ENCODE measurements around the gene CEP85. TPM values are rescaled to one million over a fixed set of nuclear protein-coding genes. Genes with fewer than 3 reads are reported as not detected.

Gene CEP85
- total RNA-seq, 1 experiment from 2014 or later = 38.6 TPM

DNA sequence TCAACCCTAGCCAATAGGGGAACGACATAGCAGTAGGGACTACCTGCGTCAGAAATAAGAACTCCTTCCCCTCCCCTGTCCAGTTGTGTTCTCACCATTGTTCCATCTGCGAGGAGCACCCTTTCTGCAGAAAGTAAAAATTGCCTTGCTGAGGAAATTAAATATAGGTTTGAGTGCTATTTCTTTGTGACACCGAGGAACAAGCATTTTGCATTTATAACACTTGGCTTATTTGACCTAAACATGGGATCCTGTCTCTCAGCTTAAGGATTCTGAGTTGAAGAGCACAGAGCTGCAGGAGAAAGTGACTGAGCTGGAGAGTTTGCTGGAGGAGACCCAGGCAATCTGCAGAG is 35.2 kb downstream of the CEP85 start:
- H3K4me3 Mint-ChIP-seq = no peak overlapping the region

More for the DNA sequence above, 35.2 kb downstream of the CEP85 start:
- Histone ChIP-seq H4K20me1 (ENCODE audit: control insufficient read depth, insufficient read depth, insufficient read length) (no peaks in the 10 kb centered on the region), H2BK20ac (ENCODE audit: low read depth, low read length, poor library complexity, severe bottlenecking) (no peak overlapping the region), H3K79me2 (ENCODE audit: insufficient read depth, low read length) (no peaks in the 10 kb centered on the region), H4K5ac (ENCODE audit: insufficient read length, low read depth, low read length) (no peak overlapping the region), H3K4me1 (ENCODE audit: insufficient read depth, low read length) (no peaks in the 10 kb centered on the region), H4K91ac (ENCODE audit: insufficient read length, low read depth, low read length) (no peak overlapping the region), H2BK12ac (ENCODE audit: insufficient read length, low read depth, low read length) (no peak overlapping the region), H3K9me3 (ENCODE audit: control insufficient read depth, low read depth, low read length) (peaks cover 6% of the 10 kb centered on the region), H2AFZ (ENCODE audit: low read length) (no peak overlapping the region), H2AK5ac (ENCODE audit: insufficient read length, low read length) (no peak overlapping the region), H3K79me1 (ENCODE audit: insufficient read depth, low read depth, low read length, poor library complexity, severe bottlenecking) (no peaks in the 10 kb centered on the region), H3K4ac (ENCODE audit: low read depth, low read length) (no peak overlapping the region), H2BK5ac (ENCODE audit: insufficient read length, low read length) (no peak overlapping the region), H2BK15ac (ENCODE audit: low read depth, low read length) (no peak overlapping the region), H3K27me3 (ENCODE audit: insufficient read depth, low read length) (no peaks in the 10 kb centered on the region), H3K9ac (ENCODE audit: extremely low read depth, insufficient read length, low read length) (no peak overlapping the region), H2BK120ac (ENCODE audit: low read depth, low read length, poor library complexity, severe bottlenecking) (no peak overlapping the region), H3K14ac (ENCODE audit: insufficient read depth, low read length) (no peak overlapping the region), H4K8ac (replicated peaks; ENCODE audit: insufficient read length, low read depth, low read length) (no peak overlapping the region), H3K56ac (ENCODE audit: insufficient read length, low read depth, low read length) (no peak overlapping the region), H3K27ac (ENCODE audit: insufficient read length, low read depth, low read length) (no peak overlapping the region), H3K23me2 (ENCODE audit: insufficient read length, low read depth, low read length, poor library complexity, severe bottlenecking) (no peaks in the 10 kb centered on the region), H3T11ph (ENCODE audit: low read length) (no peak overlapping the region), H3K18ac (ENCODE audit: insufficient read length, low read depth, low read length) (no peak overlapping the region), H3K4me2 (ENCODE audit: insufficient read depth, insufficient read length, low read length) (no peak overlapping the region), H3K23ac (ENCODE audit: insufficient read length, low read depth, low read length) (no peak overlapping the region)
- Mint-ChIP-seq H3K27ac (no peak overlapping the region), H3K36me3 (ENCODE audit: insufficient read depth in 1 of 3, low read depth in 3 of 3) (peaks cover 48 to 80% (median 79%) of the 10 kb centered on the region in 3 experiments), H3K27me3 (ENCODE audit: low read depth) (no peaks in the 10 kb centered on the region), H3K9me3 (peaks cover 0 to 7% of the 10 kb centered on the region in 2 experiments; a peak in 1 of 5 replicates), H3K4me1 (peaks cover under 1 to 1% of the 10 kb centered on the region in 2 experiments; a peak in 2 of 4 replicates)
- TF ChIP-seq, protein P1, sequence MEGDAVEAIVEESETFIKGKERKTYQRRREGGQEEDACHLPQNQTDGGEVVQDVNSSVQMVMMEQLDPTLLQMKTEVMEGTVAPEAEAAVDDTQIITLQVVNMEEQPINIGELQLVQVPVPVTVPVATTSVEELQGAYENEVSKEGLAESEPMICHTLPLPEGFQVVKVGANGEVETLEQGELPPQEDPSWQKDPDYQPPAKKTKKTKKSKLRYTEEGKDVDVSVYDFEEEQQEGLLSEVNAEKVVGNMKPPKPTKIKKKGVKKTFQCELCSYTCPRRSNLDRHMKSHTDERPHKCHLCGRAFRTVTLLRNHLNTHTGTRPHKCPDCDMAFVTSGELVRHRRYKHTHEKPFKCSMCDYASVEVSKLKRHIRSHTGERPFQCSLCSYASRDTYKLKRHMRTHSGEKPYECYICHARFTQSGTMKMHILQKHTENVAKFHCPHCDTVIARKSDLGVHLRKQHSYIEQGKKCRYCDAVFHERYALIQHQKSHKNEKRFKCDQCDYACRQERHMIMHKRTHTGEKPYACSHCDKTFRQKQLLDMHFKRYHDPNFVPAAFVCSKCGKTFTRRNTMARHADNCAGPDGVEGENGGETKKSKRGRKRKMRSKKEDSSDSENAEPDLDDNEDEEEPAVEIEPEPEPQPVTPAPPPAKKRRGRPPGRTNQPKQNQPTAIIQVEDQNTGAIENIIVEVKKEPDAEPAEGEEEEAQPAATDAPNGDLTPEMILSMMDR (conservative IDR thresholded peaks at IDR 0.05) = no peak
- WGBS (ENCODE audit: extremely low coverage, insufficient read length, low lambda C conversion rate) = no CpG with 5 or more reads among the region's 4 CpGs
- no peak for DNase-seq
